ENCODE results near the gene DDX41.
"Not testable (repeated sequence)": the region's sequence is repeated elsewhere in the genome, so short reads cannot be mapped to it uniquely, and the experiment has no call there.

Gene DDX41

DNA sequence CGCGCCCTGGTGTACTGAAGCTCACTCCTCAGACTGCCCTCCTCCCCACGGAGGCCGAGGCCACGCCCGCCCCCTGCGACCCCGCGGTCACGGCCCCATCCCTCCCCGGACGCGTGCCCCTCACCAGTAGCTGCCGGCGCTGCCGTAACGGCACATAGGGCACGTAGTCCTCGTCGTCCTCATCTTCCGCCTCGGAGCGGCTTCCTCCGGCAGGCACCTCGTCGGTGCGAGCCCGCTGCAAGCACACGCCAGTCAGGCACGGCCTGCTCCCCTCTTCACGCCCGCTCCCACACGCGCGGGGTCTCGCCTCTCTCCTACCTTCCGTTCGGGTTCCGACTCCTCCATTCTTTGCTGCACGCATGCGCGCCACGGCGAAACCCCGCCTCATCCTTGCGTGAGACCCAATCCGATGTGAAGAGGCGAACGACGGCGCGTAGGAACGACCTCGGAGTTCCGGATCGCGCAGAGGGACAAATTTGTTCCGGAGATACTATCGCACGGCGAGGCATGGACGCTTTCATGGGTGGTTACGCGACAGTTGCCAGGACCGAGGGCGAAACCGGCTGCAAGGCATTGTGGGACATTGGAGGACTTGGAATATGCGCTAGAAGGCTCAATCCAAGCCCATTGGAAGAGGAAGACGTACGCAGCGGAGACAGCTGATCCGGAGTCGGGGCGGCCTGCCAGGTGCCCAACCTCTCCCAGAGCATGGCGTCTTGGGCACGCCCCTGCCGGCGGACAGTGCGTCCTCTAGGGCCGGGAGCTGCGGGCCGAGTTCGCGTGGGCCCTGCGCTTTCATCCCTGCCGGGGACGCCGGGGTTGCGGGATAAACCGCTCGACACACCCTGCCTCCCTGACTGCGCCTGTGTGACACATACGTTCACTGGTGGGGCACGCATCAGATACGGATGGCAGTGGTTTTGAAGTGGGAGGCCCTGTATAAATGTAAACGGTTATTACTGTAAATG is at the start of gene DDX41:
Gene DDX41 (minus strand): TSS at position 361 of the 968 bp plus-strand sequence. CDS start 16 bp downstream, at position 345.
- FAIRE-seq = peak; percentile 14

DNA sequence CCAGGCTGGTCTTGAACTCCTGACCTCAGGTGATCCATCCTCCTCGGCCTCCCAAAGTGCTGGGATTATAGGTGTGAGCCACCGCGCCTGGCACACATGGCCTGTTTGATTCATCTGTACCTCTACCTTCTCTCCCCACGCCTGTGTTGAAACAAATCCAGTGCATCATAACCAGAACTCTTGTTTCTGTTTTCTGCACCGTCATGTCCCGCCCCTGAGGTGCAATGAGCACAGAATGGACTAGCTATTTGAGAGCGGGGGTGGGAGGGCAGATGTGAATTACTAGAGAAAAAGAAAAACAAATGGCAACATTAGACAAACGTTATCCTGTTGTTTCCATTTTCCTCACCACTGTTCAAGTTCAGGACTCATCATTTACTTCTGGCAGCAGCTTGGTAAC is 48.3 kb upstream of the DDX41 start:
- no peak for FAIRE-seq

DNA sequence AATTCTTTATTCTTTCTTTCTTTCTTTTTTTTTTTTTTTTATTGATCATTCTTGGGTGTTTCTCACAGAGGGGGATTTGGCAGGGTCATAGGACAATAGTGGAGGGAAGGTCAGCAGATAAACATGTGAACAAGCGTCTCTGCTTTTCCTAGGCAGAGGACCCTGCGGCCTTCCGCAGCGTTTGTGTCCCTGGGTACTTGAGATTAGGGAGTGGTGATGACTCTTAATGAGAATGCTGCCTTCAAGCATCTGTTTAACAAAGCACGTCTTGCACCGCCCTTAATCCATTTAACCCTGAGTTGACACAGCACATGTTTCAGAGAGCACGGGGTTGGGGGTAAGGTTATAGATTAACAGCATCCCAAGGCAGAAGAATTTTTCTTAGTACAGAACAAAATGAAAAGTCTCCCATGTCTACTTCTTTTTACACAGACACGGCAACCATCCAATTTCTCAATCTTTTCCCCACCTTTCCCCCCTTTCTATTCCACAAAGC is 42.7 kb upstream of the DDX41 start:
- not testable (repeated sequence) for FAIRE-seq

DNA sequence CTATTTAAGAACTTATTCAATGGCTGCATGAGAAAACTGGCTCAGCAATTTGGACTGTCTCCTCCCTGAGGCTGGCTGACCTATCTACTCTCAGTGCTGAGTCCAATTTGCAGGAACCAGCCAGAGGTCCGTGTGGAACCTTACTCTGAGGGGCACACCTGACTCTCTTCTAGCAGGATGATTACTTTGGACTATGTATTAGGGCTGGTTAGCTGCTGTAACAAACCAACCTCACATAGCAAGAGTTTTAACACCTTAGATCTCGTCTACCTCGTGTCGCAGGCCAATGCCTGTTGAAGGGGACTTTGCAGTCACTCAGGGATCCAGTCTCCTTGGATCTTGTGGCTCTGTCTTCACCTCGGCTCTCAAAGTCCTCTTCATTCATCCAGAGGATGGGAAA is 41.0 kb upstream of the DDX41 start:
- no peak for FAIRE-seq

DNA sequence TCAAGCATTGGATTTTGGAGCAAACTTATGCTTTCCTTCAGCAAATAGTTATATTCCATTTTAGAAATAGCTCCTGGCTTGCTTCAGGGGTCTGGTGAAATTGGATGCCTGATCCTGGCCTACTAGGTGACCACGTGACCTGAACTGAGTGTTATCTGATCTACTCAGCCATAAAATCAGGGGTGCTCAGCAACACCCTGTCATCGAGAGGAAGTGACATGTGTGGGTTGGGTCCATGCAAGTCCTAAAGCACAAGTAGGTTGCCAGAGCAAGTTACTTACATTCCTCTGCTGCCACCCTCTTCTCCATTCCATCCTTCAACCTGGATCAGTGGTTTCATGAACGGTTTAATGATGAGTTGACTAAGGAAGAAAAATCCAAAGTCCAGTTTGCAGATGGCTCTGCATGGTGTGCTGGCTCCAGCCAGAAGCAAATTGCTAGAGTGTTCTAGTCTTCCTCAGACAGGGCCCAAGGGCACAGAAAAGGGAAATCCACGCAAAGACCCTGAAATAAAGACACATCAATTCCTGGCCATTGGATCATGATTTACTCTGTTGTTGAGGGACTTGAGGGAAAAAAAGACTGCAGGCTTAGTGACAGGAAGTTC is 40.4 kb upstream of the DDX41 start:
- no peak for FAIRE-seq

DNA sequence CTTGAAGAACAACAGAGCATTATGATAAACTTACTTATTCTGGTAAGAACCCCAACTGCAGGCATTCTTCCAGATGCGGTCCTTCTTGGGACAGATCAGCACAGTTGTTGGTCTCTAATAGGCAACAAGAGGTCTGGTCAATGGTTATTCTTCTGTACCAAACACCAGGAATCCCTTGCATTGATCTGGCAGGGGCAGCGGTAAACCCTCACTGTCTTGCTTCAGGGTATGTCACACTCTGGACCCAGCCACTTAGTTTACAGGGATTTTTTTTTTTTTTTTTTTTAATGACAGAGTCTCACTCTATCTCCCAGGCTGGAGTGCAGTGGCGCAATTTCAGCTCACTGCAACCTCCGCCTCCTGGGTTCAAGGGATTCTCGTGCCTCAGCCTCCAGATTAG is 38.9 kb upstream of the DDX41 start:
- no peak for FAIRE-seq

DNA sequence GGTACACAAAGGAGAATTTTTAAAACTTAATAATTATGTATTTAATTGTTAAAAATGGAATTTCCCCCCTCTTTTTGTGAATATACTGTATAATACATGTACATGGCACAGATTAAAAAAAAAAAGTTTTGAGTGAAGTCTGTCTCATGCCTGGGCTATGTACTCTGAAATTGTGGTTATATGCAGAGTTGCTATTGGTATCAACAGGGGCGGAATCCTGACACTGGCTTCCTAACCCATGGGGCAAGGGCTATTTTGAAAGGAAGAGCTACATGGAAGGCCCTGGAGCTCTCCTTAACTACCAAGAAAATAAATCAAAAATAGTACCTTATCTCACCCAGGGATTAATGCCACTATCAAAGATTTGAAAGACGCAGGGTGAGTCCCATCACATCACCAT is 38.5 kb upstream of the DDX41 start:
- FAIRE-seq = no peak

DNA sequence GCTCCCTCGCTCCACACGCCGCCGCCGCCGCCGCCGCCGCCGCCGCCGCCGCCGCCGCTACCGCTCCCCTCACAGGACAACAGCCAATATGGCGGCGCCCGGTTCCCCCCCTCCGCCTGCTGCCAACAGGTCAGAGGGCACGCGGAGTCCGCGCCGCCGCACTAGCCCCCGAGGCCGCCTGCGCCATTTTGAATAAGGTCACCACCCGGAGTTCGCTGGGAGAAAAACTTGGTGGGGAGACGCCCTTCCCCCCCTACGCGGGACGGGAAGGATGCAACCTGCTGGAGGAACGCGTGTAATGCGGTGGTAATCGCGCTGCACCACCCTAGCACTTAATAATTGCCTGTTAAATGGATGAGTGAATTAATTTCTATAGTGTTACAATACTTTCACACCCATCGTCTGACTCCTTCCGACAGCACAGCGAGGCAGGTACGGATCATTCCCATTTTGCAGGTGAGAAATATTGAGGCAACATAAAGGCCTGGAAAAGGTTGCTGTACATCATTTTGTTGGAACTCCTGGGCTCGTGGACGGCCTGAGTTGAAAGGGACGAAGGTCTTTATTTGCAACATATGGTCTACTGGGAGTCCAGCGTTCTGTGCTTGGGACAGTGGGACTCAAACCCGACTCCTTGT is 37.8 kb upstream of the DDX41 start, which contains the start of gene FAM193B:
Gene FAM193B (minus strand): TSS at position 90 of the 638 bp plus-strand sequence. CDS start 105 bp downstream, outside the sequence.
- FAIRE-seq = no peak

DNA sequence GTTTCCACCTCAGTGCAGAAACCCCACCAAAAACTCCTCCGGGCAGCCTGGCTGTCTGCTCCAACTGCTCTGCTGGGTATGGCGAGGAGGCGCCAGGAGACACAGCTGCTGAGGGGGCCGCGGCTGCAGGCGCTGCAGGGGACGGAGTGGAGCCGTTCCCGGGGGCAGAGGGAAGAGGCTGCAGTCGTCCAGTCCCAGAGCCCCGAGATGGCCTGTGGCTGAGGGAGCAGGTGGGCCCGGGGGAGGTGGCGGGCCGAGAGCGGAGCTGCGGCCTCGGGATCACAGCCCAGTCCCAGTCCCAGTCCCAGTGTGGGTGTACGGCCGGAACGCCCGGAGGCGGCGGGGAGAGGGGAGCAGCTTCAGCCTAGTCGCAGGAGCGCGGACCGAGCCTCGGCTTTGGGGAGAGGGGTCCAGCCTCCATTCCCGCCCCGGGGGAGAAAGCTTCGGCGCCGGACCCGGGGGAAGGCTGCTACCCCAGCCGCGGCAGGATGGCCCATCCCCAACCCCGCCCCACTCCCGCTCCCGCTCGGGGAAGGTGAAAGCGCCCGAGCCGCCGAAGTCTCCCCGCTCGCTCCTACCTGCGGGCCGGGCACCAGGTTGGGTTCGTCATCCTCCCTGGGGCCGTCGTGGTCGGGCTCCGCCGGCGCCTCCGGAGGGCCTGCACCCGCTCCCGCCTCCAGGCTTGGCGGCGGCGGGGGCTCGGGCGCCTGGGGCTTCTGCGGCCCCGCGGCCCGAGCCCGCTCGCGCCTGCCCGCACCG is 37.1 kb upstream of the DDX41 start:
- no peak for FAIRE-seq

DNA sequence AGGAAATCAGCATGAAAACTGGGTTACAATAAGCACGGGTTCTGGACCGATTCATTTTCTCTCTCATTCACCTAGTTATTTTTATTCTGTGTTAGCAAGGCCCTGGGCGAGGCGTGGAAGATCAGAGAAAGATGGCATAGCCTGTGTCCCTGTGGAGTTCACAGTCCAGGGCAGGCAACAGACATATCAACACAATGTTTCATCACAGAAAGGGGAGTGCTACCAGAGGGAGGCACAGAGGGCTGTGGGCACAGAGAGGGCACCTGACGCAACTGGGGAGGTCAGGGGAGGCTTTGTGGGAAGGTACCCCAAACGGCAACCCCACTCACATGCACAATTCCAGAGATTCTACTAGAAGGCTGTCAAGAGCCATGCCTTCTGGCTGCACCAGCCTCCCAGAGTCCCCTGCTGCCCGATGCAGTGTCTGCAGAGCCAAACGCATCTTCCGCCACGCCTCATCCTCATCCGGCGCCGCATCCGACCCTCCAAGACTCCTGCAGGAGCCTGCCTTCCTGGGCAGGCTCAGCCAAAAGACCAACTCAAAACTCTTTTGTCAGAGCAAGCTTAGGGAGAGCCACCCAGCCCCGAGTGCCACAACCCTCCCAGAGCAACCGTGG is 36.2 kb upstream of the DDX41 start:
- FAIRE-seq = no peak

DNA sequence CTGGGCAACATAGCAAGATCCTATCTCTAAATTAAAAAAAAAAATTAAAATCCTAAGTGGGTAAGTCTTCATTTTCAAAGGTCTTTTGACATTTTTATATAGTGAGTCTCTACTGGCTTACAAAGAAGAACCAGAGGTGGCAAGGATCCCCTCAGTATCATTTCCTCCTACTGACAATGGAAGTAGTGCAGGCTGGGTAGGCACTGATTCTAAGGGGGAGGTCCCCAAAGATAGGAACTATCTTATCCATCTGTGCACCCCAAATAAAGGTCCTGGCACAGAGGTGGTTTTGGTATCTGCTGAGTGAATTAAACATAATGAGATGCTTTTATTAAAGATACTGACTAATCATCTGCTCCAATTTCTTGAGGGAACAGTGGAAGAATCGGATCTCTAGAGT is 33.4 kb upstream of the DDX41 start:
- FAIRE-seq = no peak

DNA sequence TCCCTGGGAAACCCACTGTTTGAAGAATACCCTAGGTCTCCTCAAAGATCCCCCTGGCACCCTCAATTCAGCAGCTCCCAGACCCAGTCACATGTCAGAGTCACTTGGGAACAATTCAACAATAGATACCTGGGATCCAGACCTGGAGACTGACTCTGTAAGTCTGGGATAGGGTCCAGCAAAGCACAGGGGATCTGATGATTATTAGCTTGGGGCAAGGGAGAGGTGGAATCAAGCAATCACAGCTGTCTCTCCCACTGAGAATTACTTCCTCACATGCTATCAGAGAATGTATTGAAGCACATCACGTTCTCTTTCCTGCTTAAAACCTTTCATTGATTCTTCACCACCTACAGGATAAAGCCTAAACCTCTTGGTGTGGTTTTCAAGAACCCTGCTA is 31.7 kb upstream of the DDX41 start:
- FAIRE-seq = no peak

DNA sequence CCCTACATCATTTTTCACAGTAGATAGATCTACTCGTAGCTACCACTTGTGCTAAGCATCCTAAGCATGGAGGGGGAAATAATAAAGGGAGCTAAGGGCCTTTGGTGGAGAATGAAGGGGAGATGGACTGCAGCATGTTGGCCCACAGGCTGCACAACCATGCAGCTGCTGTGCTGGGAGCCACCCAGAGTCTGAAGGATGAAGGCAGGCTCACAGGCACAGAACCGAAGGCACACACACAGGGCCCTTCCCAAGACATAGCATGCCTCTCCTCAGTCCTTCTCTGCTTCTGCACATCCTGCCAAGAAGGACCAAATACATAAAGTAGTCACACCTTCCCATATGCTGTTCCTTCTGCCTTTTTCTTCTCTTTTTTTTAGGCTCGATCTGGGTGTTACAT is 31.0 kb upstream of the DDX41 start:
- no peak for FAIRE-seq

DNA sequence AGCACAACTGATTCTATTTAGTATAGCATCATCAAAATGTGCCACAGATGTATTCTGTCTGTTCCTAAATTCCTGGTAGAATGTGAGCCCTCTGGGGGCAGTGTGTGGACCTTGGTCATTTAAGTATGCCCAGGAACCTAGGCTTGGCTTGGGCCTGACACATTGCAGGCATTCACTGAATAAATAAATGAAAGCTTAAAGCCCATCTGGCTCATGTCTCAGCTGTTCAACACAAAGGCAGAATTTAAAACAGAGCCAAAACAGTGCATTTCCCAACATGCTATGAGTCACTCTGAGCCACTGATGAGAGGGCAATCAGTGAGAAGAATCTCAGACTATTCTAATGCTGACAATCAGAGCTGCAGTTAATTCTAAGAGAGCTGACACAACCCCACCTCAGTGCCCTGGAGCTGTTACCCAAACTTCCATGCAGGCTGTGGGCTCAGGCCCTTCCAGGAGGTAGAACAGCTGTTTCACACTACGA is 29.5 kb upstream of the DDX41 start:
- FAIRE-seq = no peak

DNA sequence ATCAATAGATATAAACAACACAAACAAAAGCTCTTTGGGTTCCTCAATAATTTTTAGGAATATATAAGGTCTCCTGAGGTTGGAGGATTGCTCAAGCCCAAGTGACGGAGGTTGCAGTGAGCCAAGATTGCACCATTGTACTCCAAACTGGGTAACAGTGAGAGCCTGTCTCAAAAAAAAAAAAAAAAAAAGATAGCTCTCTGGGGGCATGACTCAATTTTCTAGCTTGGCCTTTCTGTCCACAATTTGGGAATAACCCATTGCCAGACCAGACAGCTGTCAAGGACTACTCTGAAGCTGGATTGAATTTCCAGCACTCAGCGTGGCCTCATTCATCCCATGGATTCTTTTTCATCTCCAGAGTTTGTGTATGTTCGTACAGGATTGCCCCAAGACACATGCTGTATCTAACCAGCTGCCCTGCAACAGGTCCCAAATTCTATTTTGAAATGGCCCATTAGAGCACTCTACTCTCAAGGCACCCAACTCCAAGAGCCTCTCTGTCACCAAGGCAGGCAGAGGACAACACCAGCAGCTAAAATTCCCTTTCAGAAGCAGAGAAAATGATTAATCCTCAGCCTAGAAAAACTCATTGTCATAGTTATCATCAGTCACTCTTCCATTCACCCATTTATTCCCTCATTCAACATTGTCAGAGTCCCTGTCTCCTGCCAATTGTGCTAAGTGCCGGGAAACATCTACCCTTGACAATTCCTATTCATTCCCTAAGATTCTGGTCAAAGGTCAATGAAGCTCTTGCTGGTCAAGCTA is 28.9 kb upstream of the DDX41 start:
- no peak for FAIRE-seq

DNA sequence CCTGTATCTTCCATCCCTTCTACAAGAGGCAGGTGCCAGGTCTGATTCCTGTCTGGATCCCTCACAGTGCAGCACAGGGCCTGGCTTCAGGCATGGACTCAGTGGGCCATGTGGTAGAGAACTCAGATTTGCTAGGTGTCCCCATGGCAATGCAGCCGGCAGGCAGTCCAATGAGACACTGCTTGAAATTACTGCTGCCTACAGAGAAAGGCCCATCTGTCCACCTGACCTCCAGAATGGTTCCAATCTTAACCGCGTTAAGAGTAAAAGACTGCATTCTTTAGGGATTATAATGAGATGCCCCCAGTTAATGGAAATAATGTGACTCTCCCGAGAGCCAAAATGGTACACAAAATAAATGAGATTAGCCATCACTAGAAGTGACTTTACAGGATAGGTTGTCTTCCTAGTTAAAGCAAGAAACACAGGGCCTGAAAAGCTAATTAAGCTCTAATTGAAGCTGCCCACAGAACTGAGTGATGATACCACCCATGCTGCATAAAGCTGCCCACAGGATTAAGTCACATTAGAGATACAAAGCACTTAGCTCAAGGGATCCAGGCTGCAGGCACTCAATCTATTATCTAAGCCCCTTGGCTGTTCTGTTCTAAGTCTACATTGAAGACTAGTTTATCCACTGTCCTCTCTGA is 26.2 kb upstream of the DDX41 start:
- FAIRE-seq = no peak

DNA sequence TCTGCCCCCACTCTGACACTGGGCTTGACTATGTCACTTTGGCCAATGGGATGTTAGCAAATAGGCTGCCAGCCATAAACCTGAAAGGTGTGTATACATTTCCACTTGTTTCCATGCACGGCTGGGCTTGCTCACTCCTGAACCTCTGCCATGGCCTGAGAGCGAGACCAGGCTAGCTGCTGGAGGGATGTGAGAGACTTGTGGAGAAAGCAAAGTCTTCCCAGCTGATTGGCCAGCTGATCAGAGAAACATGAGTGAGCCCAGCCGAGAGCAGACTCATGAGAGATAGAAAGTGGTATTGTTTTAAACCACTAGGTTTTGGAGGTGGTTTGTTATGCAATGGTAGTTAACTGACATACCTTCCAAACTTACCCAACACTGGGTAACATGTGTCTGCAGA is 23.7 kb upstream of the DDX41 start:
- FAIRE-seq = no peak

DNA sequence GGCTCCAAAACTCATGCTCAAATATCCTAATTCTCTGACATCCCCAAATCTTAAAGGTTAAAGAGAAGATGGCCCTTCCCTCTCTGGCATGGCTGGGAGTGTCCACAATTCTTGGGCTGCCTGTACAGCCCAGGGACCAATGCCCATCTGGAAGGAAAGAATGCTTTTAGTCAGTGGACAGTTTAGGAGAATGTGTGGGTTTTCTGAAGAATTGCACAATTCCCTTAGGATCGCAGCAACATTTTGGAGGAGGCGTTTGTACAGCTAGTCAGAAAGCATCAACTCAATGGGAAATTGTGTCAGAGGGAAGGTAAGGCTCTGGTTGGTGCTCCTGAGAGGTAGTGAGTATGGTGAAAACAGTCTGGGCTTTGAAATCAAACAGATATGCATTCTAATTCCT is 22.6 kb upstream of the DDX41 start:
- FAIRE-seq = no peak

DNA sequence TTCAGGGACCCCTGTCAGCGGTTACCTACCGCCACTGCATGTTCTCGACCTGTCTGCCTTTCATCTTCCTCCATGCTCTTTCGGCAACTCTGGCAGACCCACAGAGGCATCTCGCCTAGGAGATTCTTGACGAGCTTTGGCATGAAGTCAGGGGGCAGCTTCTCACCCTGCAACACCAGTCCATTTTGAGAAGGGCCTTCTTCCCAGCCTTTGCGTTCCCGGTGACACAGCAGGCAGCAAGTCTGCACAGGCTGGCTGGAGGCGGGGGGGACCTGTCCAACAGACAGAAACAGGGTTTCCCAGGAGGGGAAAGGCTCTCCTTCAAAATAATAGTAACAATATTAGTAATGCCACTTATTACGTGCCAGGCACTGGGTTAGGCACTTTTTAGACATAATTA is 22.1 kb upstream of the DDX41 start:
- no peak for FAIRE-seq
